HL-60 (cell line): ENCODE results near the gene RTP2.

Experiments used
- DNase-seq, 2 experiments: peaks; one replicate each; pipeline ENCODE4 v3.0.0-alpha.2; 2010 to 2020; ENCODE audit warnings: low read depth in 1 of 2, low spot score in 1 of 2
- H3K27ac ChIP-seq: fragments of 250-450 bp; sonication (Bioruptor Pico); replicated peaks from 2 replicates; pipeline ENCODE4 v1.5.1; 2020; ENCODE audit warnings: mild to moderate bottlenecking, moderate library complexity
- H3K27me3 ChIP-seq: fragments of 250-450 bp; sonication (Bioruptor Pico); 2 replicates; pipeline ENCODE4 v1.5.1; 2021; ENCODE audit warnings: mild to moderate bottlenecking, moderate library complexity; ENCODE audit not compliant: insufficient read depth, poor library complexity, severe bottlenecking
- H3K4me3 ChIP-seq: replicated peaks from 2 replicates; pipeline ENCODE4 v1.5.1; 2011; ENCODE audit warnings: mild to moderate bottlenecking, control low read depth, low read length; ENCODE audit not compliant: insufficient read depth
- CTCF ChIP-seq: IDR thresholded peaks from one replicate; pipeline ENCODE4 v1.5.1; 2011; ENCODE audit warnings: low read length, control low read depth, inconsistent platforms; ENCODE audit not compliant: insufficient read depth
- GABPA ChIP-seq: IDR thresholded peaks from 2 replicates; pipeline ENCODE4 v1.6.1; 2012; ENCODE audit warnings: low read depth
- POLR2AphosphoS5 ChIP-seq: IDR thresholded peaks from 2 replicates; pipeline ENCODE4 v1.6.1; 2012; ENCODE audit warnings: low read depth
- REST ChIP-seq: IDR thresholded peaks from 2 replicates; pipeline ENCODE4 v1.6.1; 2012; ENCODE audit warnings: low read depth; ENCODE audit not compliant: insufficient replicate concordance
- SPI1 ChIP-seq: IDR thresholded peaks from 2 replicates; pipeline ENCODE4 v1.6.1; 2012; ENCODE audit warnings: low read depth, mild to moderate bottlenecking, borderline replicate concordance

Gene RTP2

GRCh38 chr3:187740421-187741399 is 38.4 kb upstream of the RTP2 start:
- TF ChIP-seq GABPA (no peak), CTCF (peak; percentile 46), SPI1 (no peak), REST (no peak), POLR2AphosphoS5 (peak; percentile 12; the same call in 1 of the 2 replicates)
- H3K27ac ChIP-seq = peak overlapping the region; percentile 39
- DNase-seq = peak; percentile 37 to 45
- H3K27me3 ChIP-seq = no peaks in the 10 kb centered on the region
- peak overlapping the region; percentile 65 for H3K4me3 ChIP-seq

GRCh38 chr3:187739561-187740332 is 37.4 kb upstream of the RTP2 start:
- Histone ChIP-seq H3K4me3 (peak overlapping the region; percentile 57), H3K27ac (peak overlapping the region; percentile 33), H3K27me3 (no peaks in the 10 kb centered on the region)
- TF ChIP-seq REST (no peak), POLR2AphosphoS5 (0 out of 2 replicates have a peak, but pooled peaks have one; percentile 12), SPI1 (0 out of 2 replicates have a peak, but pooled peaks have one; percentile 11), CTCF (peak; percentile 96), GABPA (no peak)
- DNase-seq = peak; percentile 64 to 81

- TF ChIP-seq REST (no peak), POLR2AphosphoS5 (no peak), SPI1 (no peak), CTCF (no peak), GABPA (no peak)
- H3K27ac ChIP-seq = no peak overlapping the region; the same call in 1 of the 2 replicates
- peak in 1 of 2 experiments; percentile 15 for DNase-seq
- peak overlapping the region; percentile 57 for H3K4me3 ChIP-seq
- H3K27me3 ChIP-seq = no peaks in the 10 kb centered on the region
Measured at GRCh38 chr3:187739094-187739560, 36.8 kb upstream of the RTP2 start.
